Liver (tissue), 9 donors: ENCODE data around the gene GALNT9. TPM values are rescaled to one million over a fixed set of nuclear protein-coding genes. Genes with fewer than 3 reads are reported as not detected.

Source experiments
- DNase-seq: peaks from one replicate; pipeline ENCODE4 v3.0.0-alpha.2; 2017; ENCODE audit warnings: low spot score
- H3K27ac ChIP-seq, 2 donors: one replicate each; pipeline ENCODE4 v1.7.0; 2013; ENCODE audit warnings: inconsistent platforms in 2 of 2, low read length in 2 of 2, control low read depth in 1 of 2, low read depth in 1 of 2, mild to moderate bottlenecking in 1 of 2
- H3K27me3 ChIP-seq, 4 donors: one replicate each; pipeline versions ENCODE4 v1.6.1 to v1.7.0; 2013; ENCODE audit warnings: low read length in 3 of 4, inconsistent platforms in 1 of 4, mild to moderate bottlenecking in 1 of 4, moderate library complexity in 1 of 4; ENCODE audit not compliant: control insufficient read depth in 4 of 4, insufficient read depth in 4 of 4
- H3K36me3 ChIP-seq, 4 donors: one replicate each; pipeline versions ENCODE4 v1.6.1 to v1.7.0; 2013; ENCODE audit warnings: low read length in 3 of 4, mild to moderate bottlenecking in 3 of 4, low read depth in 1 of 4, moderate library complexity in 1 of 4; ENCODE audit not compliant: control insufficient read depth in 4 of 4, insufficient read depth in 3 of 4
- H3K4me1 ChIP-seq, 4 donors: one replicate each; pipeline versions ENCODE4 v1.6.1 to v1.7.0; 2013; ENCODE audit warnings: low read length in 3 of 4, mild to moderate bottlenecking in 3 of 4, moderate library complexity in 1 of 4; ENCODE audit not compliant: control insufficient read depth in 4 of 4, insufficient read depth in 4 of 4
- H3K4me3 ChIP-seq, 3 donors: one replicate each; pipeline versions ENCODE4 v1.6.1 to v1.7.0; 2013; ENCODE audit warnings: low read length in 3 of 3, control low read depth in 1 of 3, low read depth in 1 of 3, mild to moderate bottlenecking in 1 of 3
- H3K9ac ChIP-seq, 2 donors: one replicate each; pipeline ENCODE4 v1.7.0; 2013; ENCODE audit warnings: low read length in 2 of 2, mild to moderate bottlenecking in 2 of 2, moderate library complexity in 2 of 2, control low read depth in 1 of 2, low read depth in 1 of 2
- H3K9me3 ChIP-seq, 4 donors: one replicate each; pipeline versions ENCODE4 v1.6.1 to v1.7.0; 2013; ENCODE audit warnings: low read length in 3 of 4; ENCODE audit not compliant: control insufficient read depth in 4 of 4
- EGR1 ChIP-seq, 2 donors: IDR thresholded peaks; 2 replicates each; pipeline ENCODE4 v1.6.1; 2016 to 2018; ENCODE audit warnings: antibody characterized with exemption in 2 of 2, low read depth in 2 of 2
- FOXA1 ChIP-seq: IDR thresholded peaks from 2 replicates; pipeline ENCODE4 v1.6.1; 2016; ENCODE audit warnings: antibody characterized with exemption
- FOXA2 ChIP-seq: IDR thresholded peaks from 2 replicates; pipeline ENCODE4 v1.6.1; 2016; ENCODE audit warnings: antibody characterized with exemption
- GABPA ChIP-seq, 2 donors: IDR thresholded peaks in 1 of 2; conservative IDR thresholded peaks in 1 of 2; 2 replicates each; pipeline ENCODE4 v1.6.1; 2016; ENCODE audit warnings: antibody characterized with exemption in 2 of 2, mild to moderate bottlenecking in 1 of 2, moderate library complexity in 1 of 2
- HNF4A ChIP-seq, 2 donors: conservative IDR thresholded peaks; 2 replicates each; pipeline ENCODE4 v1.6.1; 2016; ENCODE audit warnings: antibody characterized with exemption in 2 of 2, mild to moderate bottlenecking in 2 of 2
- HNF4G ChIP-seq: IDR thresholded peaks from 2 replicates; pipeline ENCODE4 v1.6.1; 2016; ENCODE audit warnings: antibody characterized with exemption
- JUND ChIP-seq, 2 donors: IDR thresholded peaks; 2 replicates each; pipeline ENCODE4 v1.6.1; 2016; ENCODE audit warnings: antibody characterized with exemption in 2 of 2
- NR2F2 ChIP-seq: IDR thresholded peaks from 2 replicates; pipeline ENCODE4 v1.6.1; 2016; ENCODE audit warnings: antibody characterized with exemption
- RAD21 ChIP-seq, 2 donors: IDR thresholded peaks; 2 replicates each; pipeline ENCODE4 v1.6.1; 2016; ENCODE audit warnings: antibody characterized with exemption in 2 of 2, mild to moderate bottlenecking in 2 of 2
- RXRA ChIP-seq, 2 donors: IDR thresholded peaks; 2 replicates each; pipeline ENCODE4 v1.6.1; 2017 to 2018; ENCODE audit warnings: antibody characterized with exemption in 2 of 2, mild to moderate bottlenecking in 1 of 2
- SP1 ChIP-seq: IDR thresholded peaks from 2 replicates; pipeline ENCODE4 v1.6.1; 2018; ENCODE audit warnings: antibody characterized with exemption, mild to moderate bottlenecking
- TAF1 ChIP-seq: conservative IDR thresholded peaks from 2 replicates; pipeline ENCODE4 v1.6.1; 2016; ENCODE audit warnings: antibody characterized with exemption, mild to moderate bottlenecking
- YY1 ChIP-seq: IDR thresholded peaks from 2 replicates; pipeline ENCODE4 v1.6.1; 2016; ENCODE audit warnings: antibody characterized with exemption, mild to moderate bottlenecking
- WGBS: extraction: QIAGEN DNeasy Blood & Tissue Kit; methylation state at CpG from one replicate; pipeline ENCODE4 v1.1.7; 2013; 5-methylcytosine and 5-hydroxymethylcytosine counted together
- polyA plus RNA-seq, 2 donors: library from polyadenylated mRNA; stranded (reverse) in 1 of 2; unstranded in 1 of 2; fragments of 200-250 nt in 1 of 2; fragments of >200 nt in 1 of 2; fragmentation: Nextera tagmentation in 1 of 2; extraction: Ambion mirVana in 1 of 2; gene quantifications; one replicate each; pipeline versions ENCODE4 v1.2.1 to v1.2.3, GENCODE V29; 2013 to 2015
- total RNA-seq, 2 donors: library from RNA; depleted of rRNA; stranded (reverse); fragments of >200 nt; gene quantifications; one replicate each; pipeline ENCODE4 v1.2.3, GENCODE V29; 2014
- TF ChIP-seq, protein P1 (sequence below): IDR thresholded peaks from 2 replicates; pipeline ENCODE4 v1.6.1; 2016; ENCODE audit warnings: antibody characterized with exemption
- TF ChIP-seq, protein P2 (sequence below): IDR thresholded peaks from 2 replicates; pipeline ENCODE4 v1.6.1; 2016; ENCODE audit warnings: antibody characterized with exemption
- TF ChIP-seq, protein P3 (sequence below): fragments of 150-350 bp; IDR thresholded peaks from 2 replicates; pipeline ENCODE4 v1.5.1; 2017; ENCODE audit warnings: improper control_type of control experiment, low read depth, low read length; ENCODE audit not compliant: missing input control
- TF ChIP-seq, protein P4 (sequence below): IDR thresholded peaks from 2 replicates; pipeline ENCODE4 v1.6.1; 2016; ENCODE audit warnings: antibody characterized with exemption, mild to moderate bottlenecking
- TF ChIP-seq, protein P5 (sequence below): IDR thresholded peaks from 2 replicates; pipeline ENCODE4 v1.6.1; 2016; ENCODE audit warnings: antibody characterized with exemption
- donor health status: healthy.
- donor health status: healthy.
- donor health status: healthy.
- donor health status: healthy.
- donor health status: healthy.

Gene GALNT9
- total and polyA plus RNA-seq, 4 donors: 0.05 to 0.25 (median 0.09) TPM; not detected in 1

DNA sequence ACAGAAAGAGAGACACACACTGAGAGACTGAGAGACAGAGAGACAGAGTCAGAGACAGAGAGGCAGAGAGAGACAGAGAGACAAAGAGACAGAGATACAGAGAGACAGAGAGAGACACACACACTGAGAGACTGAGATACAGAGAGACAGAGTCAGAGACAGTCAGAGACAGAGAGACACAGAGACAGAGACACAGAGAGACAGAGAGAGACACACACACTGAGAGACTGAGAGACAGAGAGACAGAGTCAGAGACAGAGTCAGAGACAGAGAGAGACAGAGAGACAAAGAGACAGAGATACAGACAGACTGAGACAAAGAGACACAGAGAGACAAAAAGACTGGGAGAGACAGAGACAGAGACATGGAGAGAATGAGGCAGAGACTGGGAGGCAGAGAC lies 90.0 kb downstream of the GALNT9 start:
- Histone ChIP-seq H3K9me3 (no peaks in the 10 kb centered on the region), H3K36me3 (no peaks in the 10 kb centered on the region), H3K4me1 (no peaks in the 10 kb centered on the region), H3K27me3 (no peaks in the 10 kb centered on the region), H3K9ac (no peak overlapping the region), H3K4me3 (no peak overlapping the region), H3K27ac (no peak overlapping the region)
- no peak for TF ChIP-seq YY1
- TF ChIP-seq HNF4G: no peak
- no peak for TF ChIP-seq JUND (IDR thresholded peaks at IDR 0.05)
- no peak for DNase-seq

DNA sequence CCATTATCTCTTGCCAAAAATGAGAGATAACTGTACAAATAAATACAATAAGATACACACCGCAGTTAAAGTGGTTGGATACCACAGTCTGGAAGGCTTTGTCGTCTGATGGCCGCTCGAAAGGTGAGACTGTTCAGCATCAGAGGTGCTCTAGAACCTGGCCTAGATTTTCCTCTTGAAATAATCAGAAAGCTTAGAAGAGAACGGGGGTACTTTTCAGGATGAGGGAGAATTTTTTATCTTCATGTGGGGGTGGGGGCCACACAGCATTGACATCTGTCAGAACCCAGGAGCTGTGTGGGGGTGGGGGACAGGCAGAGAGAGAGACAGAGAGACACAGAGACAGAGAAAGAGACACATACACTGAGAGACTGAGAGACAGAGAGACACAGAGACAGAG lies 90.5 kb downstream of the GALNT9 start:
- no peaks in the 10 kb centered on the region for H3K4me1 ChIP-seq
- no peak overlapping the region for H3K9ac ChIP-seq
- no peak for DNase-seq
- WGBS: 73% methylated on average over 5 of the region's 5 CpGs
- H3K4me3 ChIP-seq: no peak overlapping the region
- H3K9me3 ChIP-seq: no peaks in the 10 kb centered on the region
- H3K27ac ChIP-seq: no peak overlapping the region
- no peaks in the 10 kb centered on the region for H3K36me3 ChIP-seq
- TF ChIP-seq, protein P1, sequence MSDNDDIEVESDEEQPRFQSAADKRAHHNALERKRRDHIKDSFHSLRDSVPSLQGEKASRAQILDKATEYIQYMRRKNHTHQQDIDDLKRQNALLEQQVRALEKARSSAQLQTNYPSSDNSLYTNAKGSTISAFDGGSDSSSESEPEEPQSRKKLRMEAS: no peak
- TF ChIP-seq EGR1 (IDR thresholded peaks at IDR 0.05; ENCODE audit: low read depth in 2 of 2) (no peak), HNF4A (conservative IDR thresholded peaks at IDR 0.05) (no peak), YY1 (no peak), TAF1 (no peak), GABPA (IDR thresholded peaks at IDR 0.05 in 1 of 2, conservative IDR thresholded peaks at IDR 0.05 in 1 of 2) (no peak), RXRA (IDR thresholded peaks at IDR 0.05) (no peak), JUND (IDR thresholded peaks at IDR 0.05) (no peak), RAD21 (IDR thresholded peaks at IDR 0.05) (no peak), FOXA1 (no peak), SP1 (no peak), FOXA2 (no peak), NR2F2 (no peak), HNF4G (no peak)
- TF ChIP-seq, protein P2, sequence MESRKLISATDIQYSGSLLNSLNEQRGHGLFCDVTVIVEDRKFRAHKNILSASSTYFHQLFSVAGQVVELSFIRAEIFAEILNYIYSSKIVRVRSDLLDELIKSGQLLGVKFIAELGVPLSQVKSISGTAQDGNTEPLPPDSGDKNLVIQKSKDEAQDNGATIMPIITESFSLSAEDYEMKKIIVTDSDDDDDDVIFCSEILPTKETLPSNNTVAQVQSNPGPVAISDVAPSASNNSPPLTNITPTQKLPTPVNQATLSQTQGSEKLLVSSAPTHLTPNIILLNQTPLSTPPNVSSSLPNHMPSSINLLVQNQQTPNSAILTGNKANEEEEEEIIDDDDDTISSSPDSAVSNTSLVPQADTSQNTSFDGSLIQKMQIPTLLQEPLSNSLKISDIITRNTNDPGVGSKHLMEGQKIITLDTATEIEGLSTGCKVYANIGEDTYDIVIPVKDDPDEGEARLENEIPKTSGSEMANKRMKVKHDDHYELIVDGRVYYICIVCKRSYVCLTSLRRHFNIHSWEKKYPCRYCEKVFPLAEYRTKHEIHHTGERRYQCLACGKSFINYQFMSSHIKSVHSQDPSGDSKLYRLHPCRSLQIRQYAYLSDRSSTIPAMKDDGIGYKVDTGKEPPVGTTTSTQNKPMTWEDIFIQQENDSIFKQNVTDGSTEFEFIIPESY: no peak
- TF ChIP-seq, protein P3, sequence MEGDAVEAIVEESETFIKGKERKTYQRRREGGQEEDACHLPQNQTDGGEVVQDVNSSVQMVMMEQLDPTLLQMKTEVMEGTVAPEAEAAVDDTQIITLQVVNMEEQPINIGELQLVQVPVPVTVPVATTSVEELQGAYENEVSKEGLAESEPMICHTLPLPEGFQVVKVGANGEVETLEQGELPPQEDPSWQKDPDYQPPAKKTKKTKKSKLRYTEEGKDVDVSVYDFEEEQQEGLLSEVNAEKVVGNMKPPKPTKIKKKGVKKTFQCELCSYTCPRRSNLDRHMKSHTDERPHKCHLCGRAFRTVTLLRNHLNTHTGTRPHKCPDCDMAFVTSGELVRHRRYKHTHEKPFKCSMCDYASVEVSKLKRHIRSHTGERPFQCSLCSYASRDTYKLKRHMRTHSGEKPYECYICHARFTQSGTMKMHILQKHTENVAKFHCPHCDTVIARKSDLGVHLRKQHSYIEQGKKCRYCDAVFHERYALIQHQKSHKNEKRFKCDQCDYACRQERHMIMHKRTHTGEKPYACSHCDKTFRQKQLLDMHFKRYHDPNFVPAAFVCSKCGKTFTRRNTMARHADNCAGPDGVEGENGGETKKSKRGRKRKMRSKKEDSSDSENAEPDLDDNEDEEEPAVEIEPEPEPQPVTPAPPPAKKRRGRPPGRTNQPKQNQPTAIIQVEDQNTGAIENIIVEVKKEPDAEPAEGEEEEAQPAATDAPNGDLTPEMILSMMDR: no peak
- TF ChIP-seq, protein P4, sequence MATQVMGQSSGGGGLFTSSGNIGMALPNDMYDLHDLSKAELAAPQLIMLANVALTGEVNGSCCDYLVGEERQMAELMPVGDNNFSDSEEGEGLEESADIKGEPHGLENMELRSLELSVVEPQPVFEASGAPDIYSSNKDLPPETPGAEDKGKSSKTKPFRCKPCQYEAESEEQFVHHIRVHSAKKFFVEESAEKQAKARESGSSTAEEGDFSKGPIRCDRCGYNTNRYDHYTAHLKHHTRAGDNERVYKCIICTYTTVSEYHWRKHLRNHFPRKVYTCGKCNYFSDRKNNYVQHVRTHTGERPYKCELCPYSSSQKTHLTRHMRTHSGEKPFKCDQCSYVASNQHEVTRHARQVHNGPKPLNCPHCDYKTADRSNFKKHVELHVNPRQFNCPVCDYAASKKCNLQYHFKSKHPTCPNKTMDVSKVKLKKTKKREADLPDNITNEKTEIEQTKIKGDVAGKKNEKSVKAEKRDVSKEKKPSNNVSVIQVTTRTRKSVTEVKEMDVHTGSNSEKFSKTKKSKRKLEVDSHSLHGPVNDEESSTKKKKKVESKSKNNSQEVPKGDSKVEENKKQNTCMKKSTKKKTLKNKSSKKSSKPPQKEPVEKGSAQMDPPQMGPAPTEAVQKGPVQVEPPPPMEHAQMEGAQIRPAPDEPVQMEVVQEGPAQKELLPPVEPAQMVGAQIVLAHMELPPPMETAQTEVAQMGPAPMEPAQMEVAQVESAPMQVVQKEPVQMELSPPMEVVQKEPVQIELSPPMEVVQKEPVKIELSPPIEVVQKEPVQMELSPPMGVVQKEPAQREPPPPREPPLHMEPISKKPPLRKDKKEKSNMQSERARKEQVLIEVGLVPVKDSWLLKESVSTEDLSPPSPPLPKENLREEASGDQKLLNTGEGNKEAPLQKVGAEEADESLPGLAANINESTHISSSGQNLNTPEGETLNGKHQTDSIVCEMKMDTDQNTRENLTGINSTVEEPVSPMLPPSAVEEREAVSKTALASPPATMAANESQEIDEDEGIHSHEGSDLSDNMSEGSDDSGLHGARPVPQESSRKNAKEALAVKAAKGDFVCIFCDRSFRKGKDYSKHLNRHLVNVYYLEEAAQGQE: no peak
- TF ChIP-seq, protein P5, sequence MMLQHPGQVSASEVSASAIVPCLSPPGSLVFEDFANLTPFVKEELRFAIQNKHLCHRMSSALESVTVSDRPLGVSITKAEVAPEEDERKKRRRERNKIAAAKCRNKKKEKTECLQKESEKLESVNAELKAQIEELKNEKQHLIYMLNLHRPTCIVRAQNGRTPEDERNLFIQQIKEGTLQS: no peak
- no peaks in the 10 kb centered on the region for H3K27me3 ChIP-seq
